HFF-Myc (cell line): ENCODE data around the gene NFKBIL1.

Experiments used
- DNase-seq: peaks from one replicate; pipeline ENCODE4 v3.0.0-alpha.2; 2011; ENCODE audit warnings: low read depth; ENCODE audit errors: extremely low read depth
- H3K4me3 ChIP-seq: replicated peaks from 2 replicates; pipeline ENCODE4 v1.5.1; 2011; ENCODE audit warnings: low read depth, mild to moderate bottlenecking, control low read depth, low read length
- CTCF ChIP-seq: IDR thresholded peaks from 2 replicates; pipeline ENCODE4 v1.5.1; 2012; ENCODE audit warnings: mild to moderate bottlenecking, low read depth, low read length, control low read depth; ENCODE audit errors: missing control alignments

The NFKBIL1 gene

GRCh38 chr6:31557443-31558317 is 10.3 kb downstream of the NFKBIL1 start:
- no peak for TF ChIP-seq CTCF
- no peak overlapping the region for H3K4me3 ChIP-seq
- DNase-seq, result no peak

DNA sequence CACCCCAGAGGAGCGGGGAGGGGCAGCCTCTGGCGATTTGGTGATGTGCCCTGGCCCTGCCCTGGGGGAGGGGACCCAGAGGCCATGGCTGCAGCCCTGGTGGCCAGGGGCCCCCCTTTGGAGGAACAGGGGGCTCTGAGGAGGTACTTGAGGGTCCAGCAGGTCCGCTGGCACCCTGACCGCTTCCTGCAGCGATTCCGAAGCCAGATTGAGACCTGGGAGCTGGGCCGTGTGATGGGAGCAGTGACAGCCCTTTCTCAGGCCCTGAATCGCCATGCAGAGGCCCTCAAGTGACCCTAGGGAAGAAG is 10.9 kb downstream of the NFKBIL1 start:
- no peak overlapping the region for H3K4me3 ChIP-seq
- DNase-seq, result no peak
- TF ChIP-seq CTCF, result no peak

DNA sequence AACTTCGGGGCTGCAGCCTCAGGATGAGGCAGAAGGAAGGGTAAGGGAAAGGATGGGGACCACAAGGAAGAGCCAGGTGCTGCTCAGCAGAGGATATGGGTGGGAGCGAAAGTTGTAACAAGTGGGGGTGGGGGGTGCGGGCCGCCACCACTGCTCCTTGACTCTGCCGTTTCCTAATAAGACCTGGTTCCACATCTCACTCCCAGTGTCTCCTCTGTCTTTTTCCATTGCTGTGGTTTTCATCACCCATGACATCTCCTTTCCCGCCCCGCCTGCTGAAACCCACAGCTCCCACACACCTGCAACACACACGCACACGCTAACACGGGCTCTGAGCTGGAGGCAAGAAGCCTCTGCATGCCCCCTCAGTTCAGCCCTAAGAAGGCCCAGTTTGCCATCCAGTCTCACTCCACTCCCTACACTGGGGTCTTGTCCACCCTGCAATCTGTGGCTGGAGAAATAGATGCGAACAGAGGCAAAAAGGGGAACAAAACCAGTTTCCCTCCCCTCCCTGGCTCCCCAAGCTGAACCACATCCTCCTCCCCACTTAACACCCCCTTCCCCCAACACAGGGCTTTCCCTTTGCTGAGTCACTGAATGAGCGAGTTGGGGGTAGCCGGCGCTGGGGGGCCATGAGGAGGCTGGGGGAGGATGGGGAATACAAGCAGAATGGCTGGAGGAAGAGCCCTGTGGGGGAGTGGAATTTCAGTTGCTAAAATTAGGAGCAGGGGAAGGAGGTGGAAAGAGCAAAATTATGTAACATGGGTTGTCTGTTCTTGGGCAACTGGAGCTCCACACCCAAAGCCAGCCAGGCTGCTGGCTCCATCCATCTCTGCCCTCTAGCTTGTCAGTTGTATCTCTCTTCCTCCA is 11.5 kb downstream of the NFKBIL1 start:
- no peak for DNase-seq
- no peak overlapping the region for H3K4me3 ChIP-seq
- no peak for TF ChIP-seq CTCF

DNA sequence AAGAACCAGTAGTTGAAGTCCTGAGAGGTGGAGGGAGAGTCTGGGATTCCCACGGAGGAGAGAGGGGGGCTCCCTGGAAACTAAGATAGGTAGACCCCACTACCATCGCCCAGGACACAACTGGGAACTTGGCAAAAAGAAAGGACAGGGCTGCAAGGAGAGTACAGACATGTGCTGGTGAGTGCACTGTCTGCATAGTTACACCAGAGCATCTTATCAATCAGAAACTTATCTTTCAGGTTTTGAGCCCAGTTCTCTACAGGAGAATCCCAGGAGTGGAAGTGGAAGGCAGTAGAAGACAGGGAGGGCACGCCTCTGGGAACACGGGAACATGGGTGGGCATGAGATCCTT is 12.2 kb downstream of the NFKBIL1 start:
- DNase-seq, result no peak
- TF ChIP-seq CTCF, result no peak
- no peak overlapping the region for H3K4me3 ChIP-seq

DNA sequence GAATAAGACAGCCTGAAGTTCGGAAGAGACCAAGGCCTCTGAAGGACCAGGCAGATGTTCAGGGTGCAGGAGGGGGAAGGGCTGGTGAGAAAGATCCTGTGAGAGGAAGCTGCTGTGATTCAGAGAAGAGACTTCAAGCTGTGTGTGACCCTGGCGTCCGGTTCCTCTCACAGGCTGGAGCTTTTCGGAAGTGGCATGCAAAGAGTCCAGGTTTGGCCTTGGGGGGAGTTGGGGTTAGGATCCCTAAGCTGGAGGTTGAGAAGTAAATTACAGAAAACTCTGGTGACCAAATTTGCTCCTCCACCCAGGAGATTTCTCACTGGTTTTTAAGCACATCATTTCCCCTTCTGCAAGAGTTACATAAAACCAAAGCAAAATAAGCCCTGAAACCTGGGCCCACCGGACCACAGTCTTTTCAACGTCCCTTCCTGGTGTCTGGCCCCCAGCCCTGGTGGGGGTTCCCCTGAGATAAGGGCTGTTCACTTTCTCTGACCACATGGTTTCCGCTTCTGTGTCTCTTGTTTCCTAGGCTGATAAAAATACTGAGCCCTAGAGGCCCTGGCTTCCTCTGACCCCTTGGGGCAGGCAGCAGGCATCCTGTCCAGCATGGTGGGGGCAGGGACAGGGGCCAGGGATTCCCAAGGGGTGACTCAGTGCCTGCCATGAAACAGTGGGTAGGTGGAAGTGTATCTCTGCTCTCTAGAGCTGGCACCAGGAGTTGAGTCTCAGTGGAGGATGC is 12.7 kb downstream of the NFKBIL1 start:
- no peak overlapping the region for H3K4me3 ChIP-seq
- DNase-seq, result no peak
- no peak for TF ChIP-seq CTCF

DNA sequence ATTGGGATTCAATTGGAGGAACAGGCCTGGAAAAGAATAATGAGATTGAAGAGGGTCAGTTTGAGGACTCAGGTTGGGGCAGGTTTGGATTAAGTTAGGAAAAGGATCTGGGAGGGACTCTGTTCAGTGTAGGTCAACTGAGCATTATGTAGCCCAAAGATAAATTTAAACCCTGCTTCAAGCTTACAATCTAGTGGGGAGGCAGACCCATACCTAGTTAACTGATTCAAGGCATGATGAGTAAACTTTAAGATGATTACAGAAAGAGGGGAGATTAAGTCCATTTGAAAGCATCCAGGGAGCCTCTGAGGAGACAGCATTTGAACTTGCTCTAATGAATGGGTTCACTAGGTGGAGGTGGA is 13.3 kb downstream of the NFKBIL1 start:
- no peak for TF ChIP-seq CTCF
- H3K4me3 ChIP-seq, result no peak overlapping the region
- DNase-seq, result no peak
